Heart left ventricle (tissue), 16 donors: Measurements from ENCODE around the gene SLC44A5. TPM values are rescaled to one million over a fixed set of nuclear protein-coding genes. Genes with fewer than 3 reads are reported as not detected.

Experiments
- ATAC-seq, 4 donors: fragments of 200-7000 bp; cut with Tn5 transposase; one replicate each; pipeline ENCODE4 v1.9.1; 2020 to 2022; ENCODE audit warnings: moderate library complexity in 4 of 4, mild to moderate bottlenecking in 3 of 4, moderate number of reproducible peaks in 1 of 4
- DNase-seq, 5 donors: peaks; one replicate each; pipeline ENCODE4 v3.0.0-alpha.2; 2020
- H3K27ac ChIP-seq, 12 donors: fragments of 200-600 bp; sonication (generic) in 4 of 12; one replicate each; pipeline versions ENCODE4 v1.5.0 to v1.8.0; 2016 to 2022; ENCODE audit warnings: mild to moderate bottlenecking in 2 of 12
- H3K27me3 ChIP-seq, 9 donors: fragments of 200-600 bp; sonication (generic) in 2 of 9; one replicate each; pipeline versions ENCODE4 v1.5.1 to v1.8.0; 2016 to 2022; ENCODE audit warnings: mild to moderate bottlenecking in 3 of 9
- H3K36me3 ChIP-seq, 9 donors: fragments of 200-600 bp; sonication (generic) in 2 of 9; one replicate each; pipeline versions ENCODE4 v1.5.0 to v1.8.0; 2018 to 2022; ENCODE audit warnings: mild to moderate bottlenecking in 2 of 9
- H3K4me1 ChIP-seq, 12 donors: fragments of 200-600 bp; sonication (generic) in 4 of 12; one replicate each; pipeline versions ENCODE4 v1.5.0 to v1.8.0; 2016 to 2022; ENCODE audit warnings: mild to moderate bottlenecking in 3 of 12
- H3K4me3 ChIP-seq, 12 donors: fragments of 200-600 bp; sonication (generic) in 4 of 12; one replicate each; pipeline versions ENCODE4 v1.5.0 to v1.8.0; 2017 to 2022; ENCODE audit warnings: mild to moderate bottlenecking in 9 of 12, moderate library complexity in 4 of 12
- H3K9me3 ChIP-seq, 12 donors: fragments of 200-600 bp; sonication (generic) in 4 of 12; one replicate each; pipeline versions ENCODE4 v1.5.0 to v1.8.0; 2016 to 2022; ENCODE audit warnings: mild to moderate bottlenecking in 1 of 12
- CTCF ChIP-seq, 12 donors: fragments of 200-600 bp; sonication (generic) in 4 of 12; IDR thresholded peaks; one replicate each; pipeline versions ENCODE4 v1.5.0 to v1.8.0; 2018 to 2022; ENCODE audit warnings: antibody characterized with exemption in 12 of 12, mild to moderate bottlenecking in 5 of 12
- POLR2A ChIP-seq, 2 donors: fragments of 450-650 bp; IDR thresholded peaks; one replicate each; pipeline ENCODE4 v1.6.1; 2017; ENCODE audit warnings: antibody characterized with exemption in 2 of 2, mild to moderate bottlenecking in 2 of 2, moderate library complexity in 2 of 2
- WGBS, 4 donors: extraction: QIAGEN DNeasy Blood & Tissue Kit in 2 of 4; methylation state at CpG; one replicate each; pipeline versions ENCODE4 v1.1.5 to v1.1.7; 2013 to 2018; 5-methylcytosine and 5-hydroxymethylcytosine counted together
- intact Hi-C, 10 donors: fragments of 100-400 bp; cut with DNase I; formaldehyde crosslinking; loops; one replicate each; pipeline versions ENCODE4 v1.11.1 to v1.14.2; 2022
- polyA plus RNA-seq, 2 donors: library from polyadenylated mRNA; stranded (reverse); fragments of 200-250 nt; gene quantifications; one replicate each; pipeline ENCODE4 v1.2.3, GENCODE V29; 2013
- total RNA-seq, 9 donors: library from RNA; depleted of rRNA in 2 of 9; stranded (reverse); fragments of >200 nt in 2 of 9; fragmentation: NEBNext Ultra II Directional in 3 of 9; extraction: Animal tissue kit (Norgen Biotek cat#: 25700) in 3 of 9; gene quantifications; one replicate each; pipeline versions ENCODE4 v1.1.0 to v1.2.4, GENCODE V29; 2016 to 2023
- donor health status: ischemic (EF 13 %, LVEDD 7.1; RV severe dilation, severe dysfunction).
- donor health status: healthy with polysubstance abuse.
- donor health status: DM: no; HTN: yes; CAD: no.
- donor health status: DM: no; HTN: no; CAD: no.
- donor health status: ischemic (EF 25% LVEDD 6.9; RV normal size, moderate dysfunction).
- donor health status: ischemic (EF 25% LVEDD 5.7; RV mildly dilated, moderate dysfunction).
- donor health status: healthy.
- donor health status: DM: yes; HTN: yes; CAD: no.
- donor health status: ischemic (EF 35%, LVEDD 5.7; RV mildly dilated, moderate dysfunction).
- donor health status: nonischemic (EF 11% LVEDD 7.7; RV severe dilation, severe dysfunction).
- donor health status: DM: yes; HTN: yes; CAD: no.
- donor health status: PGD.
- donor health status: ischemic (EF 29% LVEDD 5.4; RV normal size, mild dysfunction).
- donor health status: nonischemic (EF 23%, LVEDD 6.1; RV moderate dilation, normal function).

SLC44A5 gene
- total and polyA plus RNA-seq, 11 donors = 0.07 to 7.5 (median 1.8) TPM; not detected in 1

DNA sequence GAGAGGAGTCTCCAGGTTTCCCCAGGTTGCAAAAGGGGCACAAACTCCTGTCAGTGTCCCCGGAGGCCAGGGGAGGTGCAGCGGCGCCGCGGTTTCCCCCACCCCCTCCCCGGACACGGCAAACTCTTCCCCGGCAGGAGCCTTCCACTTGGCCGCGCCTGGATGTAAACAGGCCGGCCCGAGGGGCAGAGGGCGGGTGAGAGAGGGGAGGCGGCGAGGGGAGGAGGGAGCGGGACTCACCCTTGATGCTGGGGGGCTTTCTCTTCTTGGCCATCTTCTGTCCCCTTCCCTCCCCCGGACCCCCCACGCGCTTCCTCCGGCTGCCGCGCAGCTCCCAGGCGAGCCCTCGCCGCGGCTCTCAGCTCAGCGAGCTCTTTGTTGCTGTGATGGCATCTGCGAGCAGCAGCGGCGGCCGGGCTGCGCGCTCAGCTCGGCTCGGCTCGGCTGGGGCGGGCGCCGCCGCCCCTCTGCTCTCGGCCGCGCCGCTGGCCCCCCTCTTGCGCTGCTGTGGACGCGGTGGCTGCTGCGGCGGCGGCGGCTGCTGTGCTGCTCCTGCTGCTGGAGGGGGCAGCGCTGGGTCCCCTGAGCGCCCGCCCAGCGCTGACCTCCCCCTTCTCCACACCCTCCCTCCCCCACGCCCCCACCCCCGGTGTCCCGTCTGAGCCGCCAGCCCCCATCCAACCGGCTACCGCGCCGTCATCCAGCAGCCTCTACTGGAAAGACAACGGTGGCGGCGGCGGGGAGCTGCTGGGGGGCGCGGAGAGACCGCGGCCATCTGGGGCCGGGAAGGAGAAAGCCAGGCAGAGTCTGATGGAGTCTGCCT, 4.9 kb upstream of the SLC44A5 start:
- Histone ChIP-seq H3K36me3 (no peaks in the 10 kb centered on the region), H3K4me1 (peaks cover 0 to 28% (median 12%) of the 10 kb centered on the region in 12 donors), H3K4me3 (peak overlapping the region; percentile 20 to 60 (median 56)), H3K9me3 (no peaks in the 10 kb centered on the region), H3K27me3 (peaks cover 0 to 52% (median 19%) of the 10 kb centered on the region in 9 donors), H3K27ac (peak overlapping the region in 1 of 12 donors; percentile 13)
- WGBS, 4 donors = 1% methylated on average over 48 to 72 of the region's 72 CpGs
- DNase-seq (peak in 3 of 5 donors; percentile 7 to 61 (median 28)), ATAC-seq (peak; percentile 28 to 83 (median 67))
- TF ChIP-seq CTCF (IDR thresholded peaks at IDR 0.05) (no peak), POLR2A (IDR thresholded peaks at IDR 0.05) (no peak)
- intact Hi-C loops = loop anchor here in 1 of 10 donors (10.0 kb wide), 1 partner anchor 191 kb away; no protein-coding TSS in a partner anchor

DNA sequence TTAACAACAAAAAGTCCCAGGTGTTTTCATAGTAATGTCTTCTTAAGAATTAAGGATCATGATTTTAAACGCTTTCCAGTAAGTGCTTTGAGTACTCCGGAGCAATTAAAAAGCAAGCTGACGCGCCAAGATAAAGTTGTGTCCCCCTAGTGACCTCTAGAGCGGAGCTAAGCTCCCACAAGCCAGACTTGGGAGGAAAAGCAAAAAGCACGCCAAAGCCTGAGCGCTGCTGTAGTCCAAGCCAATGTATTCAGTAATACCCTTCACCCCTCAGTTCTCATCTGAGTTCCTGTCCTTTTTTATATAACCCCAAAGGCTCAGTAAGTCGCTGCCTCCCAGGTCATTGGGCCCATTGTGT, 3.5 kb upstream of the SLC44A5 start:
- 1 to 5% (median 2%) methylated on average over 8 of the region's 8 CpGs for WGBS, 4 donors
- TF ChIP-seq POLR2A (IDR thresholded peaks at IDR 0.05) (no peak), CTCF (IDR thresholded peaks at IDR 0.05) (no peak)
- peaks cover 0 to 52% (median 19%) of the 10 kb centered on the region in 9 donors for H3K27me3 ChIP-seq

DNA sequence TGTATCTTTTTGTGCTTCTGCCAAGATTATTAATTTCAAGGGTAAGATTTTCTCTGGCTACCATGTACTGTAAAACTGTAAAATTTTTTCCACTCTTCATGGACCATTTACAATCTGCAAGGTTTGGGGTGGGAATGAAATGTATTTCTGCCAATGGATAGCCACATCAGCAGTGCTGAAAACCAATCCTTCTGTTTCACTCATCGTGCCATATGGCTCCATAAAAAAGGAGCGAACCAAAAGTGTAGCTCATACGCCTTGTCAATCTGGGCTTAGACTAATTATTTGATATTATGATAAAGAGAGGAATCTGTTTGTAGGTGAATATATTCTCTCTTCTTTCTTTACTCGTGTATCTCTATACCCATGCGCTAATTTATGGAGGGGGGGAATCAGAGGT, 3.0 kb upstream of the SLC44A5 start:
- ATAC-seq (no peak), DNase-seq (no peak)
- Histone ChIP-seq H3K27me3 (peaks cover 0 to 52% (median 19%) of the 10 kb centered on the region in 9 donors), H3K4me3 (peak overlapping the region in 2 of 12 donors; percentile 57), H3K27ac (no peak overlapping the region), H3K4me1 (peaks cover 0 to 28% (median 12%) of the 10 kb centered on the region in 12 donors), H3K36me3 (no peaks in the 10 kb centered on the region), H3K9me3 (no peaks in the 10 kb centered on the region)
- intact Hi-C loops = loop anchor here in 1 of 10 donors (10.0 kb wide), 1 partner anchor 189 kb away; no protein-coding TSS in a partner anchor
- TF ChIP-seq CTCF (IDR thresholded peaks at IDR 0.05) = no peak
- no peak for TF ChIP-seq POLR2A (IDR thresholded peaks at IDR 0.05)
- WGBS, 4 donors = 59 to 69% (median 63%) methylated on average over 5 of the region's 5 CpGs

More for the DNA sequence above, 3.5 kb upstream of the SLC44A5 start:
- no peaks in the 10 kb centered on the region for H3K9me3 ChIP-seq
- ATAC-seq (peak in 3 of 4 donors; percentile 12 to 32 (median 18)), DNase-seq (no peak)
- peak overlapping the region in 11 of 12 donors; percentile 20 to 60 (median 56) for H3K4me3 ChIP-seq
- H3K4me1 ChIP-seq = peaks cover 0 to 28% (median 12%) of the 10 kb centered on the region in 12 donors
- intact Hi-C loops = loop anchor here in 1 of 10 donors (10.0 kb wide), 1 partner anchor 190 kb away; no protein-coding TSS in a partner anchor
- no peaks in the 10 kb centered on the region for H3K36me3 ChIP-seq
- H3K27ac ChIP-seq = peak overlapping the region in 1 of 12 donors; percentile 22

DNA sequence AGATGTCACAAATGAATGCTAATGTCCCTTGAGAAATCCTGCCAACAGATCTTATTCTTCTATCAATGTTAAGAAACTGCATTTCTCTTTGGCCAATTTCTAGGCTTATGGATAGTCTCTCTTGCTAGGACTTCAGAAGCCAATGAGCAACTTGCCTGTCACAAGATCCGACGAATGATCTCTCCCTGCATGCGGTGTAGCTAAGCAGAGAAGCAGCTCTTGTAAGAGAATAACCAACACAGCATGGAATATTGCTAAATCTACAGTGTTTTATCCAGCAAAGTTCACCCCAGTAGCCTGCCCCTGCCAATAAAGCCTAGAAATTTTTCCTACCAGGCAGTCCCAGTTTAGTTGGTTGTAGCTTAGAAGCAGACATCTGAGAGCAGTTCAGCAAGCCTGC, 2.1 kb upstream of the SLC44A5 start:
- DNase-seq (no peak), ATAC-seq (no peak)
- H3K36me3 ChIP-seq = no peaks in the 10 kb centered on the region
- TF ChIP-seq POLR2A (IDR thresholded peaks at IDR 0.05) (no peak), CTCF (IDR thresholded peaks at IDR 0.05) (no peak)
- intact Hi-C loops = loop anchor here in 1 of 10 donors (10.0 kb wide), 1 partner anchor 188 kb away; no protein-coding TSS in a partner anchor
- peaks cover 0 to 47% (median 19%) of the 10 kb centered on the region in 9 donors for H3K27me3 ChIP-seq
- H3K27ac ChIP-seq = no peak overlapping the region
- H3K4me3 ChIP-seq = no peak overlapping the region
- 71 to 88% (median 76%) methylated on average over 3 of the region's 3 CpGs for WGBS, 4 donors
- H3K4me1 ChIP-seq = peaks cover 0 to 28% (median 12%) of the 10 kb centered on the region in 12 donors
- no peaks in the 10 kb centered on the region for H3K9me3 ChIP-seq
